GM18520 (cell line): ENCODE data around the gene RANGRF.

Source experiments
- ATAC-seq: cut with Tn5 transposase; IDR thresholded peaks from one replicate; pipeline ENCODE4 v1.9.1; 2021; ENCODE audit not compliant: unreplicated experiment

Gene RANGRF

DNA sequence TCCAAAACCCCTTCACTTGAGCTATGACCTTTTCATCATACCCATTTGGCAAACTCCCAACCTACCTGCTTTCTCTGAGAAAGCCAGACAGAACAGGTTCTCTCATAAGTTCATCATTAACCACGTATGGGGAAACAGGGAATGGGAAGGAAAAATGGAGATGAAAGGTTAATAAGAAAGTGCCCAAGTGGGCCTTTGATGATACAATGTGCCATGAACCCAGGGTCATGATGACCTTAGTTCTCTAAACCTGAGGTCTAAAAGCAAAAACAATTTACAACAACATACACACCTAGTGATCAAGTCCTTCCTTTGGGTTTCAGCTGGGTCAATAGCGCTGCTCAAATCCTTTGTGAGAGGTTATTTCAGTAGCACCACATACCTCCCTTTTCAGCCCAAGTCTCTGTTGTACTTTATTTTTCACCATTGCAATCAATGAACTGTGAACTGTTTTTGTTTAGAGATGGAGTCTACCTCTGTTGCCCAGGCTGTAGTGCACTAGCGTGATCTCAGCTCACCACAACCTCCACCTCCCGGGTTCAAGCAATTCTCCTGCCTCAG, 14.5 kb upstream of the RANGRF start:
- ATAC-seq, result no peak

- no peak for ATAC-seq
Measured at GRCh38 chr17:8274816-8275215, 13.7 kb upstream of the RANGRF start.

DNA sequence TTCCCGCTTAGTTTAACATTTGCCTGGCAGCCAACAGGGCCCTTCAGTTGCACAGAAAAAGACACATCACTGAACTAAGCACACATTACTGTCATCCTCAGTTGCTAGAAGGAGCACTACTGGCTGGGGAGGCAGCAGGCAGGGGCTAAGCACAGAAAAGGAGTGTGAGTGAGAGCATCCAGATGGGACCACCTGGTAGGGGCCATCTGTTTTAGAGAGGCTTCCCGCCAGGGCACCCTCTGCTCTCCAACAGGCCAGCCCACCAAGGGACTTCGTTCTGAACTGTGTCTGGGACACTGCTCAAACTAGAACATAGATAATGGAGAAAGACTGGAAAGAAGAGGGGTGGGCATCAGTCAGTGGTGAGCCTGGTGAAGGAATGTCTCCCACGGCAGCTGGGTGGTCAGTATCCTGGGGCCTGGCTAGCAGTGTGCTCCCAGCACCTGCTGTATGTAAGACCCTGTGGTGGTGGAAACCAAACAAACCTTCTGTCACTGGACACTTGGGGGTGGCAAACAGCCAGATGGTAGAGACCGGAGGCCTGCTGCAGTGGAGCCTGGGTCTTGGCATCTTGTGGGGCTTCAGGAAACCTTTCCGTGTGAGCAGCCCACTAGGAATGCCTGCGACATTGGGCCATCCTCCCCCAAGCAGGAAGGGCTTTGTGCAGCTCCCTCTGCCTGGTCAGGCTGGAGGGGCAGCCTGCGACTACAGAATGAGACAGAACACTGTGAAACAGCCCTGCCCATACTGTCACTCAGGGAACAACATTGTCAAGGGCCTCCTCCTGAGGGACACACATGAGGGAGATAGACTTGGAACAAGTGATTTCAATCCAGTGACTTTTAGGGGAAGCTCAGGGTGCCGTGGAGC, 12.8 kb upstream of the RANGRF start:
- ATAC-seq, result no peak

DNA sequence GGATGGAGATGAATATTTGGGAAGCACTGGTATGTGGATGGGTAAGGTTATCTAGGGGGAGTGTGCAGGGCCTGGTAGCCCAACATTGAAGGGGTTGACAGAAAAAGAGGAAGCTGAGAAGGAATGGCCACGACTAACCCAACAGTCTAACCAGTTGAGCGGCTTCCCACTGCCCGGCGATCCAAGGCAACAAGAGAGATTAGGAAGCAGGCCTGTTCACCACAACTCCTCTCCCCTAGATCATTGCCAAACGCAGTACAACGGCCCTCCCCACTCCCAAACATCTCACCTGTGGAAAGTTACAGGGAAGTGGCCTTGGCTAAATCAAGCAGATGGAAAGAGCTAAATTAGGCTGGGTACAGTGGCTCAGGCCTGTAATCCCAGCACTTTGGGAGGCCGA, 11.2 kb upstream of the RANGRF start:
- no peak for ATAC-seq

- ATAC-seq, result no peak
Measured at GRCh38 chr17:8282345-8282744, 6.1 kb upstream of the RANGRF start.

DNA sequence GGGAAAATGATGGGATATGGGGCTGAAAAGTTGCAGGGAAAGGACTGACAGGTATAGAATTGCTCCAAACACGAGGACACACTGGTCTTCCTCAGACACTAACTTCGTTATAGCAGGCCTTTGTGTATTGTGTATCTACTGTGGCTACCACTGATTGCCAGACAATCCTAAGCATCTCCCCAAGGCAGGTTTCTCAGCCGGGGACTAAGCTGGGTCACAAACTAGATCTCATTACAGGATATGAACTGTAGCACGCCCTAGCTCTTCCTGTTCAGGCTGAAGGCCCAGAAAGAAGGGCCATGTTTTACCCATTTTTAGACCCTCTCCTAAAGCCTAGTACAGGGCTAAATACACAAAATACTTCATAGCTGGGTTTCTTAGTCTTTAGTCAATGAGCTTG, 5.1 kb upstream of the RANGRF start:
- no peak for ATAC-seq

DNA sequence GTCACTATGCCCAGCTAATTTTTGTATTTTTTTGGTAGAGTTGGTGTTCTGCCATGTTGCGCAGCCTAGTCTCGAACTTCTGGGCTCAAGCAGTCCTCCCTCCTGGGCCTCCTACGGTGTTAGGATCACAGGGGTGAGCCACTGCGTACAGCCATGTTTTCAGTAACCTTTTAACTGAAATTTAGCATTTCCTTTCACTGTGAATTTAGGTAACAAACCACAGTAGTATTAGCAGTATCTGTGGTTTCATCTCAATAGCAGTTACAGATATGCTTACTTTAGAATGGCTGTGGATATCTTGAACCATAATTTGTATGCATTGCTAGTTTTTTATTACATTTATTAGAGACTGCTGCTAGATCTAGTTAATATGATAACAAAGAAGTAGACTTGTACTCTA, 4.3 kb upstream of the RANGRF start:
- ATAC-seq, result no peak

DNA sequence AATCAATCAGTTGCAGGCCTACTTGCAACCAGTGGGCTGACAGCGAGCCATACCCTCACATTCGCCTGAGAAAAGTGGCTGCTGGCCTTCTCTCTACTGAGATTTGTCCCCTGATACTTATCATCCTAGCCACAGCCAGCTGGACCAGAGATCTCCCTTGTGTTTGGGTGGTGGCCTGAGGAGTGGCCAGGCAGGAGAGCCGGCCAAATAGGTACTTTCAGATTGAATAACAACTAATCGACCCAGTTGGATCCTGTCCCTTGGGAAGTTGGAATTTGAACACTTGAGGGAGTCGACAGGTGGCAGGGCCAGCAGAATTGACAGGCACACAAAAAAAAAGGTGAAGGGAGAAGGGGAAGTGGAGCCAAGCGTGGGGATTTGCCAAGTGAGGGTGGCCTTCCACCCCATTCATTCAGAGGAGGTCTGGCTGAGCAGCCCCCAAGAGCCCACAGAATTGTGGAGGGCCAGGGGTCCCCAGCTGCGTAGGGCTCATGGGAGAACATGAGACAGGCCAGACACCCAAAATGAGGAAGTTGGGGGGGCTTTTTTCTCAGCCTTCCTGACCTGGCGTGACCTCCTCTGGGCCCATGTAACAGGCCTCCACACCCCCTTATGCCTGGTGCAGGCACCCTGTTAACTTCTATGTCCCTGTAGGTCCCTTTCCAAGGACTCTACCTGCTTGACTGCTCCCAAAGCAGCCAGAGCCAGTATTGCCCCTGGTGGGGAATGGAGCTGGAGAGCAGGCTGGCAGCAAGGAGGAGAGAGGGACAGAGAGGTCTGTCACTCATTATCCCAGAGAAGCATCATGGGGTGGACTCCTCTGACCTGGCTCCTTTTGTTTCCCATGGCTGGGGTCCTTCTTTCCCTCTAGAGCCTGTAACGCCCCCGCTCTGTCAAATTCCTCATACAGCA, 2.9 kb upstream of the RANGRF start:
- ATAC-seq, result no peak

GRCh38 chr17:8287651-8288335, 677 bp upstream of the RANGRF start:
- ATAC-seq, result no peak

- no peak for ATAC-seq
Measured at GRCh38 chr17:8289103-8289397, 580 bp downstream of the RANGRF start.

DNA sequence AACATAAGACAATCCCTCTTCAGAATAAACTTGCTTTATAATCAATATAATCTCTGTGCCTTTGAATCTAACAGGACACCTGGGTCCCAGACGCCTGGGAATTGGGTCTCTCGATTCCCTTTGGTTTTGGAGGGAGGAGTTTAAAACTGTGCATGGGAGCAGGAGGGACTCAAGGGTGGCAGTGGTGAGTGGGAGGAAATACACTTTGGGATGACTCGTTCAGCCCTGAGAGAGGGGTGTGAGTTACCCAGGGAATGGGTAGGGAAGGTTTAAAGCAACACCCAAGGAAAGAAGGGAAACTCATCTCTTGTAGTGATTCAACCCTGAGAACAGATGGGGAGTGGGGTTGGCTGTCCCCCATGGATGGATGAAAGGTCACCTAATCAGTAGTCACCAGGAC, 1.6 kb downstream of the RANGRF start:
- no peak for ATAC-seq

- ATAC-seq, result no peak
Measured at GRCh38 chr17:8292639-8293395, 4.3 kb downstream of the RANGRF start.

GRCh38 chr17:8294361-8294760, 5.9 kb downstream of the RANGRF start:
- no peak for ATAC-seq

DNA sequence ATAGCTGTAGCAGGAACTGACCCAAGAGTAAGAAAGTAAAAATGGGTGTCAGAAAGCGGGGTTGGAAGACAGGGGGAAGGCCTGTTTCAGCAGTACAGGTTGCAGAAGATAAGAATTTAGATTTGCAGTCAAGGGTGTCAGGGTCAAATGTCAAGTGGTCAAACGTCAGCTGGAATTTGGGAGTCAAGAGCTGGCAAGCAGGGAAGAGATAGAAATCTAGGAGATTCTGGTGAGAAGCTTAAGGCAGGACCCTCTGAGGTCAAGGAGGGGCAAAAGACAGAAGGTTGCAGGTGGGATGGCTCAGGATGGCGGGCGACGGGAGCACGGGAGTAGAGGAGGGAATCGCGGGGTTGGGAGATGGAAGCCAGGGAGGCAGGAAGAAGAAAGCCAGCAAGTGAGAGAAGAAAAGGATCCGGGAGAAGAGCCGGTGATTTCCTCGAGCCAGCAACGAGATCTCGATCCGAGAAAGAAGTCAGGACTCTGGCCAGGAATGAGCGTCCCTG, 6.4 kb downstream of the RANGRF start:
- ATAC-seq, result no peak

DNA sequence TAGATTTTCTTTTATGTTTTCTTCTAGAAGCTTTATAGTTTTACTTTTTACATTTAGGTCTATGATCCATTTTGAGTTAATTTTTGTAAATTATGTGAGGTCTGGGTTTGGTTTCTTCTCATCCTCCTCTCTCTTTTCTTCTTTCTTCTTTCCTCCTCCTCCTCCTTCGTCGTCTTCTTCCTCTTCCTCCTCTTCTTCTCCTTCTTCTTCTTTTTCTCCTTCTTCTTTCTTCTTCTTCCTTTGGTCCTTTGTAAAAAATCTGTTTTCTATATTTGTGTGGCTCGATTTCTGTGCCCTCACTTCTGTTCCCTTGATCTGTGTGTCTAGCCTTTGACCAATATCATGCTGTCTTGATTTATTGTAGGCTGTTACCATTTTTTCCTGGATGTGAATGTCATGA, 11.8 kb downstream of the RANGRF start:
- ATAC-seq, result no peak

GRCh38 chr17:8300627-8301242, 12.3 kb downstream of the RANGRF start:
- ATAC-seq, result no peak

DNA sequence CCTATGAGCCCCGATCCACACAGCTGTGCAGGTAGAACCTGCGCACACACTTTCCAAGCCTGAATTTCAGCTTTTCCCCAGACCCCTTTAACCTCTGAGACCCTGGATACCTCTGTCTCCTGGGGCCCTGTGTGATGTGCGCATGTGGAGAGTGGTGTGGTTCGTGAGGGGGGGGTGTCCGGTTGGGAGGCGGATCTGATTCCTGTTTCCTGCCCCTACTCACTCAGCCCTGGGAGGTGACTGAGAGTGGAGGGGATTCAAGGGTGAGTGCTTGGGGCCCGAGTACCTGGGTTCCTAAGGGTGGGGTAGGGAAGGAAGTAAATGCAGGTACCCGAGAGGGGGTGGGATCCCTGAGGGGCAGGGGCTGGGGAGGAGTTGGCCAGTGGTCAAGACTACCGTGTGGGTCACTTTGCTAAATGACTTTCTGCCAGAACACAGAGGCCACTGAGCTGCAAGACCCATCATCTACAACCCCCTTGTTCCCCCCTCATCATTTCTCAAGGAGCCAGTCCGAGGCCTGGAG, 22.2 kb downstream of the RANGRF start:
- no peak for ATAC-seq

GRCh38 chr17:8311131-8311790, 22.8 kb downstream of the RANGRF start:
- ATAC-seq, result no peak

DNA sequence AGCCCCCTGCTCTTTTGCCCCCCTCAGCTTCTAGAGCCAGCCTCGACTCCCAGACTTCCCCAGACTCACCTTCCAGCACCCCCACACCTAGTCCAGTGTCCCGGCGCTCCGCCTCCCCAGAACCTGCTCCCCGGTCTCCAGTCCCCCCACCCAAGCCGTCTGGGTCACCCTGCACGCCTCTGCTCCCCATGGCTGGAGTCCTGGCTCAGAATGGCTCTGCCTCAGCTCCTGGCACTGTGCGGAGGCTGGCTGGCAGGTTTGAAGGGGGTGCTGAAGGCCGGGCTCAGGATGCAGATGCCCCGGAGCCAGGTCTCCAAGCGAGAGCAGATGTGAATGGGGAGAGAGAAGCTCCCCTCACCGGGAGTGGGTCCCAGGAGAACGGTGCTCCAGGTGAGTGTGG, 23.8 kb downstream of the RANGRF start:
- ATAC-seq, result no peak
